Measurements from ENCODE around the gene ZC2HC1B.

- TF ChIP-seq CTCF (IDR thresholded peaks at IDR 0.05; ENCODE audit: low read depth, low read length, poor library complexity, severe bottlenecking): no peak
- no peak for TF ChIP-seq EZH2phosphoT487 (IDR thresholded peaks at IDR 0.05; ENCODE audit: borderline replicate concordance, low read length)
Observed at GRCh38 chr6:143817621-143818020, 46.7 kb upstream of the ZC2HC1B start.

Measured in DOHH2 (cell line).